HG03095 (cell line): ENCODE measurements around the gene C11orf91.
"Not testable (repeated sequence)": the region's sequence is repeated elsewhere in the genome, so short reads cannot be mapped to it uniquely, and the experiment has no call there.

ENCODE experiments used
- ATAC-seq: cut with Tn5 transposase; IDR thresholded peaks from one replicate; pipeline ENCODE4 v1.9.1; 2021; ENCODE audit warnings: moderate library complexity; ENCODE audit not compliant: unreplicated experiment

The C11orf91 gene

DNA sequence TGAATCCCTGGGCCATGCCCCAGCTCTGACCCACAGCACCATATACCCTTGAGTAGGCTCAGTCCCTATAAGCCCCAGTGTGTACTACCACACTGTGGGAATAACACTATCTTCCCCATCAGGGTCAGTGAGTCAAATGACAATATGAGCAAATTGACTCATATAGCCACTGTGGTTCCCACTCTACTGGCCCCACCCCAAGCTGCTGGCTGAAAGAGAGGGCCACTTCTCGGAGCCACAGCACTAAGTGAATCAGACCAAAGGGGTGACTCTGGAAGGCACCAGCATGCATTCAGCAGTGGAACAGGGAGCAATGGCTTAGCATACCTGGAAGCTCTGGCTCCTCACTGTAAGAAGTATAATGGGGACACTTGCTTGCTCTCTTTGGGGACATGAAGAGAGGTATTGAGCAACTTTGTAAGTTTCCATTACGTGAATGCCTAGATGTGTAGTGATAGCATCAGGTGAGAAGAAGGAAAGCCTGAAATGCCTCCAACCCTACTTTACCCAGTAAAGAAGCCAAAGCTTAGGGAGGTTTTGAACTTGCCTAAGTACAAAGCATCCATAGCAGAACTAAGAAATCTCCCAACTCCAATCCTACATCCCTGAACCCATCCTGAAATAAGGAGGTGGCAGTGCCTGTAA, 22.1 kb upstream of the C11orf91 start:
- ATAC-seq, result peak; percentile 86

DNA sequence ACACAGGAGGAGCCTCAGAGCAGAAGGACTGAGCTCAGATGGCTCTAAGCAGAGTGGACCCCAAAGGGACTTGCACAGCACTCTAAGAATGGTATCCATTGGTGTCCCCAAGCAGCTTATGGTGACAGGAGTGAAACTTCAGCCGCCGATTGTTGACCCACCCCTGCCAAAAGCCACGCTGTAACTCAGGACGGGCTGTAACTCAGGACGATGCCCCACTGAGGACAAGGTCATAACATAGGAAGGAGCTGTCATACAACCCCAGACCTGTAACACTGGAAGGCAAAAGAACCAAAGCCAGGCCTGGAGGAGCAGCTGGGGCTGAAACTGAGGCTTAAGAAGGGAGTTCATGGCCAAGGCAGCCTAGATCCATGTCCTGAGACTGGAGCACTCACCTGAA, 21.4 kb upstream of the C11orf91 start:
- no peak for ATAC-seq

DNA sequence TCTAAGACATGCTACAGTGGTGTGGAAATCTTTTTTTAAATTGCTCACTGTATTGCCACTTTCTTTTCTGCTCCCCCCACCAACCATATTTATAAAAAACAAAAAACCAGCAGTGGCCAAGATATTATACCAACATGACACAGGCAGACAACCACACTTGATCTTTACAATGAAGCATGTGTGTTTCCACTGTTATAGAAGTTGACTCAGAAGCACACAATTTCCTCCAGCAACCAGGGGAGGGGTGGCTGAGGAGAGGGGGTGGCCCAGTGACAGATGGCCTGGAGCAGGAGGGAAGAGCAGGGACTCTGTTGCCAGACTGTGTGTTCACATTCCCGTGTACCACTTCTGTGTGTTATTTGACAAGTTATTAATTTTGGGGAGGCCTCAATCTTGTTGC, 20.8 kb upstream of the C11orf91 start:
- ATAC-seq, result no peak

DNA sequence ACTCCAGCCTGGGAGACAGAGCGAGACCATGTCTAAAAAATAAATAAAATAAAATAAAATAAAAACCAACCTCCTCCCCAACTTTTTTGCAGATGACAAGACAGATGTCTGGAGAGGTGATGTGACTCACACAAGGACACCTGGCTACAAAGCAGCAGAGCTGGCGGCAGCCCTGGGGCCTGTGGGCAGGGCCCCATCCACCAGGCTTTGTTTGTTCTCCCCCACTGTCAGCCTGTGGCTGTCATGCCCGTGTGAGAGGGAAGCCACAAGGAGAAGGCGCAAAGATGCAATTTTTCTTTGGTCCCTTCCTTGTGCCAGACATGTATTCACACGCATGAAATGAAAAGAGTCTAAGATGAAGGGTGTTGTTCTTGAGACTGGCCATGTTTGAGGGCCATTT, 19.0 kb upstream of the C11orf91 start:
- ATAC-seq, result no peak

DNA sequence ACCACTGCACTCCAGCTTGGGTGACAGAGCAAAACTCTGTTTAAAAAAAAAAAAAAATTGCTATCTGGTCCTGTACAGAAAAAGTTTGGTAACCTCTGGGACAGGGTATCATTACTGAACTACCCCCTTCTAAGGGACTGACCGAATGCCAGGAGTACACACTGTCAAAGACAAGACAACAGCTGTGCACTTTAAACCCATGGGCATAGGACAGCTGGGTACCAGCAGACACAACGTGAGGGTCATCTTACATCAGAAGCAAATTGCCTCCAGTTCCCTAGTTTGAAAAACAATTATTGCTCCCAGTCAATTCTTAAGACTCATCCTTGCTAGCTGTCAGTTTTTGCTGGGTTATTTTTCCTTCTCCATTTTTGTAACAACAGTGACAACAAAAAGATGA, 17.8 kb upstream of the C11orf91 start:
- no peak for ATAC-seq

DNA sequence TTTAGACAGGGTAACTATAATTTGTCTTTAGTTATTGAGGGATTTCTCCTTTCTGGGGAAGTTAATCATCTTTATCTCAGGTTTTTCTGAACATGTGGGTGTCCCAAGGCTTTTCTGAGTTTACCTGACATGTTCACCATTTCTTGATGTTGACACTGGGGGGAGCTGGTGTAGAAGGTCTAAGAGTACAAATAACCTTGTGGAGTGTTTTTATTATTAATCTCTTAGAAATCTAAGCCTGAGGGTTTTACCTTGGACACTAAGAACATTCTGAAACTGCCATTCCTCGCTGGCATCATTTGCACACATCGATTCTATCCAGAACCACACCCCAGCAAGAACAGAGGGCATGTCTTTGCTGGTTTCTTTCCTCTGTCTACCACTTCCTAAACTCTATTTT, 15.6 kb upstream of the C11orf91 start:
- ATAC-seq, result no peak

DNA sequence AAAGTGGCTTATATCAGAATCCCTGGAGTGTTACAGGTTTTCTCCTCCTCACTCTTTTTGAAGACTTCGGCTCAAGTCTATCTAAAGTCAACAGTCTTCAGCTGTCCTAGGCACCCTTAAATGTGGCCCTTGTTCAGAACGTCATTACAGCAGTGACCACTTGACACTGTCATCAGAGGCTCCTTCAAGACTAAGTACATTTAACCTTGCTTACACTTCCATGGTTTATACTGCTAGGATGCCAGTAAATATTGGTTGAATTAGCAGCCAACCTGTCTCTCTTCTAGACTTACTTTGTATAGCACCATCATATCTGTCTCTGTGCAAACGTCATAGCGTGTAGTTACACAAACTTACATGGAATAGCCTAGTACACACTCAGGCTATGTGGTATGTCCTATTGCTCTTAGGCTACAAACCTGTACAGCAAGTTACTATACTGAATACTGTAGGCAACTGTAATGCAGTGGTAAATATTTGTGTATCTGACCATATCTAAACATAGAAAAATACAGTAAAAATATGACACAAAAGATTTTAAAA, 13.3 kb upstream of the C11orf91 start:
- ATAC-seq, result no peak

DNA sequence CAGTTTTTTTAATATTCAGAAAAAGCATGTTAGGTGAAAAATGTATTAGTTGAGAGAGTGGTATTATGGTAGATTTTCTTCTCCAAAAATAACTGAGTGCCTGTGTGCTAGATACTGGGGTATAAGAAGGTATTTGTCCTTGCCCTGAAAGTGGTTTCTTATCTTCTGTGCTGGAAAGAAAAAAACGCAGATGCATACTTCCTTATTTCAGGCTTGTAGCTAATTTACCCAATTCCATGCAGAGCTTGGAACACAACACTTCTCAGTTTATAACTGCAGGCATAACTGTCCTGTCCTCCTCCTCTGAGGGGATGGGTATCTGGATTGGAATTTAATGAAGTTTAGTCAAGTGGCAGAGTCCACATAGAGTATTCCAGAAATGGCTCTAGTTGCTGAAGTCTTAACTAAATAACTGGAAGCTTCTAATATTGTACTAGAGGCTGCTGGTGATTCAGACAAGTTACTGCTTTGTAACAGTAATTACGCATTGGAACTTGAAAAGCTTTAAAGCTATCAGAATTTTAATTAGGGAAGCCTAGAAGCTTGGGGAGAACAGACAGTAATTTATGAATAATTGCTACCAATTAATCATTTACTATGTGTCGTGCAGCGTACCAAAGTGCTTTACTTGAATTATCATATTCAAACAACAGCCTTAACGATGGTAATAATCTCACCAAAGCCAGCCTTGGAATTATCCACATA, 12.7 kb upstream of the C11orf91 start:
- ATAC-seq, result no peak

DNA sequence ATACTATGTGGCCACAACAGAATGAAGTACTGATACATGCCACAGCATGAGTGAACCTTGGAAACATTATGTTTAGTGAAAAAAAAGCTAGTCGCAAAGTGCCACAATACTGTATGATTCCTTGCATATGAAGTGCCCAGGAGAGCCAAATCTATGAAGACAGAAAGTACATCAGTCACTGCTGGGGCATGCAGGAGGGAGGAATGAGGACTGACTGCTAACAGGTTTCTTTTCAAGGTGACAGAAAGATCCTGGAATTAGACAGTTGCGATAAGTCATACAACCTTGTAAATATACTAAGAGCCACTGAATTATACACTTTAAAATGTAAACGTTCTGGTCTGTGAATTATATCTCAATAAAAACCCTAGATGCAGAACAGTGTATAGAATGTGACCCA, 11.8 kb upstream of the C11orf91 start:
- ATAC-seq, result no peak

DNA sequence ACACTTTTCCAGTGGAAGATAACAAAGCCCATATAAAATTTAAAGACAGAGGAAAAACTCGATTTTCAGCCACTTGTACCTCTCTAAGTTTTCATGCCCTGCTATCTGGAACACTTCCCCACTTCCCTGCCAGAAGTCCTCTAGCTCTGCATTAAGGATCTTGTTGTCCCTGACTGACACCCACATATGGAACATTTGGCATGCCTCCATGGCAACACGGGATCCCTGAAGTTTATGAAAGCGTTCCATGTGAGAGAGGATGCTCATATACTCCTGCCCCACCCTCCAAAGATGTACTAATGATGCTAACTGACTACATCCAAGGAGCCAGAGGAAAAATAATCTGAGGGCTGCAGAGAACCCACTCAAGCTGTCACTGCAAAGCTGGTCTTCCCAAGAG, 8.8 kb upstream of the C11orf91 start:
- no peak for ATAC-seq

DNA sequence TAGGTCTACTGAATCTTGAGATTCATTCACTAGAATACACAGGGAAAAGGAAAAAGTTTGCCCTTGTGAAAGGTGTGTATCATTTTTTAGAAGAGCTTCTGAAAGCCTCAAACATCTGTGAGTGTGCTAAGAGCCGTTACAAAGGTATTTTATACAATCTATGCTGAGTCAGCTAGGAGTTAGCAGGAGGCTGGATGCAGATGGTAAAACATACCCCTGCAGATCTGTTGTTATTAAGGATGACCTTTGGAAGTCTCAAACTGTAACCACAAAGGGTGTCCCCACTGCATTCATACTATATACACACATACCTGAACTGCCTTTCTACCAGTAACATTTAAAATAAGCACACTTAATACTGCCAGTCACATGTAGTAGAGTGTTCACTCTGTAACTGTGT, 8.4 kb upstream of the C11orf91 start:
- ATAC-seq, result no peak

DNA sequence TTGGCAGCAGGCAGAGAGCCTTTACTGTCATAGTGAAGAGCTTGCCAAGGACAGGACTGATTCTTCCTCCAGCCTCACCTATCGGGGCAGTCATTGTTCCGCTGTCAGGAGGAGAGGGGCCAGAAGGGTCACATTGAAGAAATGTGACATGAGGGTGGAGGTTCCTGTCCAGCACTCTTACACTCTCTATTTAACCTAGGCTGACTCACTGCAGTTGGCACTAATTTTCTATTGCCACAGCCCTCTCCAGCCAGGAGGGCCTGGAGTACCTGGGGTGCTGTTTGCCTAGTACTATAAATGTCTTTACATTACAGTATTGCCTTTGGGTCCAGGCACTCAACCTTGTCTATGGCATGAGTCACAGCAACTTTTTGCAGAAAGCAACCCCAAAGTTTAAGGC, 7.2 kb upstream of the C11orf91 start:
- not testable (repeated sequence) for ATAC-seq

DNA sequence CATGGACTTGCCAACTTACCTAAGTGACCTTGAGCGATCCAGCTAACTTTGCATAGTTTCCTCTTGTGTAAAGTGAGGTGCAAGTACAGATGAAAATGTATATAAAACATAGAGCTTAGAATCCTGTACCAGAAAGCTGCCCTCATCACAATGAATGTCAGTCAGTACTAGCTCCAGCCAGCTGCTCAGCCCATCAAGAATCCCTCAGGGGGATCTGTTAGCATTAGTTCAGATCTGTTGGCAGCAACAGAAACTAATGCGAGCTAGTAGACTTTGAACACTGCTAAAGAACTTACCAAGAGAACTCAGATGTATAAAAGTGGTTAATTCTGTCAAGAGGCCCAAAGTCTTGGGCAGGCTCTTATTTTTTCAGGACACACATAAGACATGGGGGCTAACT, 6.3 kb upstream of the C11orf91 start:
- no peak for ATAC-seq

DNA sequence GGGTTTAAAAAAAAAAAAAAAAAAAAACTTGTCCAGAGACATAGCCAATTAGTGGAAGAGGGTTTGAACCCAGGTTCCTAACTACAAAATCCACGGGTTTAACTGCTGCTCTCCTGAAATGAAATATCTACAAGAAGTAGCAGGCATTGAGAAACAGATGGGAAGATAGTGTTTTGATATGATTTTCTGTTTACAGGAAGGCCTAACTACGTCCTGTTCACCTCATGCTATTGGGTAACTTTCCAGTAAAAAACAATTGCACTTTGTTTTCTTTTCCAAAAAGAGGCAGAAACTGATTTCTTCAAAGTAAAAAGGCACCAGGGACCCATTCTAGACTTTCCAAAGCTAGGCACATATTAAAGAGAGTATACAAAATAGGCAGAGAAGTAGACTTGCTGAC, 5.9 kb upstream of the C11orf91 start:
- ATAC-seq, result no peak

DNA sequence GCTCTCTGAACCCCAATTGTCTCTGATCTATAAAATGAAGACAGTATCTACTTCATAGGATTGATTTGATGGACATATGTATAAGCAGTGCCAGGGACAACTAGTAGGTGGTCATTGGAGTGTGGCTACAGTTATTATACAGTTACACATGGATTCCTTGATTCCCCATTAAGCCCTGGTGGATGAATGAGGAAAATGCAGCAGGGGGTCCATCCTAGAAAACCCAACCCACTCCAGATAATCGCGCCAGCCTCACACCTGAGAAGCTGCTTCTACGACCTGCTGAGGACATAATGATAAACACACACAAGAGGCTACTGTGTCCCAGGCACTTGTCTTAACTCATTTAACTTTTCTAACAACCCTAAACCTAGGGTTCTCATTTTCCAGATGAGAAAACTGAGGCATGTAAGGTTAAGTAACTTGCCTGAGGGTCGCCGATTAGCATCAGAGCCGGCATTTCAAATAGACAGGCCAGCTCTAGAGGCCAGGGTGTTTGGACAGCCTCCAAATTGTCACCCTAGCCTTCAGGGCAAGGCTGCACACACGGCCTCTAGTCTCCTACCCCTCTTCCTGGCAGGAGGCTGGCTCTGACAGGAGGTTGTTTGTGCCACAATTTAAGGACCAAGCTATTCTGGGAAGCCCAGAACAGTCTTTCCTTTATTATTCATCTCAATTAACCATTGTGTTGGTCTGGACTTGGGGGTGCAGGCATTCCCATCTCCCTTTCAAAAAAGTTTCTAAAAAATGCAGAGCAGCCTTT, 3.8 kb upstream of the C11orf91 start:
- ATAC-seq, result no peak

DNA sequence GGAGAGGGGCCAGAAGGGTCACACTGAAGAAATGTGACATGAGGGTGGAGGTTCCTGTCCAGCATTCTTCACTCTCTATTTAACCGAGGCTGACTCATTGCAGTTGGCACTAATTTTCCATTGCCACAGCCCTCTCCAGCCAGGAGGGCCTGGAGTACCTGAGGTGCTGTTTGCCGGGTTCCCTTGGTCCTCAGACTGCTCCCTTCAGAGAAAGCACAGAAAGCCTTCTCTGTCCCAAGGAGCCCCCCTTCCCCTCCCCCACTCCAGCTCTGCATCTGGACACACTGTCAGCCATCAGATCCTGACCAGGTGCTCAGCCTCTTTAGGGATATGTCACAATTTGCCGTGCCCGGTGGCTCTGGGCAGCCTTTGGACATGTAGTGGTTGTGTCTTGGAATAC, 3.2 kb upstream of the C11orf91 start:
- no peak for ATAC-seq

DNA sequence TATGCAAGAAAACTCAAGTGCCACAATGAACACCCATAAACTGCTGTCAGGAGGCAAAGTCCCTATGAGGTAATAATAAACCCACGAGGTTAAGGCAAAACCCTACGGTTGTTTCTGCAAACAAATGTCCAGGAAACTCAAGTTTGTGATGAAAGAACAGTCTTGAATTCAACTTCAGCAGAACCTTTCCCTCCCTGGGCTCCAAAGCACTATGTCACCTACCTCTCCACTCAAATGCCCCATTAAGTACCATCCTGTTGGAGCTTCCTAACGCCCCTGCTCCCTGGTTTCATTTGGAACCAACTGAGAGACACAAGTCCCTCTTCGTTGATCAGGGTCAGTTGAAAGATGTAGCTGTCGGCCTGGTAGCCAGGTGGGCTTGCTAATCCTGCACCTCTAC, 2.6 kb upstream of the C11orf91 start:
- no peak for ATAC-seq

DNA sequence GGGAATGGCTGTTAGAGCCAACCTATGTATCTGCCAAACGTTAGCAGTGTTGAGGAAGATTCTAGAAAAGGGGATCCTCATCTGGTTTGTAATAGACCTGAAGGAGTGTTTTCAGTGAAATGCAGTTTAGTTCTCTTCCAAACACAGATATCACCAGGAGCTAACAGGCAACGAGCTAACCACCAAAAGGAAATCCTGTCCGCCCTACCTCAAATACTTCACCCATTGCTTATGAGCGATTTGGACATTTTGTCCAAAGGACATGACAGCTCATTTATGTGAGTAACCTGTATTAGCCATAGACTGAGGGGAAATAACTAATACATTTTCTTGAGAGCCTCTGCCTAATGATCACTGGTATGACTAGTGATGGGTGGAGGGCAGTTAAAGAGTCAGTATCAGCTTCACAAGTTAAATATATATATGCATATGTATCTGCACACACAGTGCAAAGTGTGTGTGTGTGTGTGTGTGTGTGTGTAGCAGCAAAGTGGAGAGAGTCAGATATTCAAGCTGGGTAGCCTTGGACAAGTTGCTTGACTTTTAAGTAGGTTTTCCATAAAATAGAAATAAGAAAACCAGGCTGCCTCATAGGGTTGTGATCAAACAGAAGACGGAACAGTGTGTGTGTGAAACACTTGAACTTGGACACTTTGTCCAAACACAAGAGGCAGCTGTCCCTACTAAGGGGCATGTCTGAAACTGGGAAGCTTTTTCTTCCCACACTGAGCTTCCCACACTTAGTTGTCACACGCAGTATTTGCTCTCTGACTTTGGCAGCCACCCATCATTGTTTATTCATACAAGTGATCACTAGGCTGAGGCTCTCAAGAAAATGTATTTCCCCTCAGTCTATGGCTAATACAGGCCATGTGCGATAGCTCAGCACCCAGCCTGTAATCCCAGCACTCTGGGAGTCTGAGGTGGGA, 940 bp upstream of the C11orf91 start:
- ATAC-seq, result no peak

DNA sequence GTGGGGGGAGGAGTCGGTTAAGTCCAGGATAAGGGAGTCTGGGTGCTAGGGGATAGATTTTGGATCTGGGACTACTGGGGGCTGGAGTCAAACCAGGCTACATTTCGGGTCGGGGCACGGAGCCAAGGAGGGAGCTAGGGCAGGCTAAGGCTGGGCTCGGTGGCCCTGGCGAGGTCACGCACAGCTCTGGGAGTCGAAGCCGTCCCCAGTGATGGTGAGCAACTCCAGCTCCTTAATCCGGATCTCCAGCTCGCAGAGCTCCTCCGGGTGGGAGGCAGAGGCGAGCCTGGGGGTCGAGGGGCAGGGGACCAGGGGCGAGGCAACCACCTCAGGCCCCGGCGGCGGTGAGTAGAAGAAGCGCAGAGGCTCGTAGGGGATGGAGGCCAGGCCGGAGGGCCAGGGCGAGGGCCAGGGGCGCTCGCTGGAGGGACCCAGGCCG, 544 bp downstream of the C11orf91 start:
- ATAC-seq, result no peak

DNA sequence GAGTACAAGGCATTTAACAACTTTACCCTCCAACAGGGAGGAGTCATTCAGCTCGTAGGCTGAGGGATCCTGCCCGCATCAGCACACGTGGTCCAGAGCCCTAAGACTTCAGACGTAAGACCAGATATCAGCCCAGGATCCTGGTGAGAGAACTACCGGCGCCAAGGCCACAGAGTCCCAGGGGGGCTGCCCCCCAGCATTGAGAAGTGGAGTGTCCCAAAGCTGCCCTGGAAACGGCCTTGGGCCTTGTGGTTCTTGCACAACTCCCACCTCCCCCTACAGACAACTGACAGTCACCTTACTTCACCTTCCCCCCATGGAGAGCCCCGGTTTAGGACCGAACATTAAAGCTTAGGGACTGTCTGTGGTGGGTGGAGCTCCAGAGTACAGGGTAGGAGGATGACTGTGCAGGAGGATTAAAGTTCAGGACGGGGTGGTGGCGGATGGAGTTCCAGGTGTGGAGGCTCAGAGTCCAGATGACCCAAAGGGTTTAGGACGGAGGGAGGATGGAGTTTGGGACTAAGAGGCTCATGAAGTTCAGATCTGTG, 1.0 kb downstream of the C11orf91 start:
- ATAC-seq, result no peak

DNA sequence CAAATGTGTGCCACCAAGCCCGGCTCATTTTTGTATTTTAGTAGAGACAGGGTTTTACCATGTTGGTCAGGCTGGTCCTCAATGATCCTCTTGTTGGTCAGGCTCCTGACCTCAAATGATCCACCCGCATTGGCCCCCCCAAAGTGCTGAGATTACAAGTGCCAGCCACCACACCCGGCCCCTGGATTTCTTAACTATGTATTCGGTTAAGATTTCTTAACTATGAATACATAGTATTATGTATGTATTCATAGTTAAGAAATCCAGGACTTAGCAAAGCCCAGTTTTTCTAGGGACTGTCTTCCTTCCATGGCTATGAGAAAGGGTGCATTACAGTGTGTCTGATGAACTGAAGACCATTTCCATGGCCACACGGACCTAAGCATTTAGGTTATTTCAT, 1.7 kb downstream of the C11orf91 start:
- no peak for ATAC-seq
